Suprapubic skin (tissue), 4 donors: ENCODE data around the gene NTN3.

Experiments used
- CTCF ChIP-seq, 2 donors: fragments of 200-600 bp in 1 of 2; fragments of 450-650 bp in 1 of 2; sonication (generic) in 1 of 2; IDR thresholded peaks; one replicate each; pipeline ENCODE4 v1.5.1; 2016 to 2019; ENCODE audit warnings: antibody characterized with exemption in 2 of 2, mild to moderate bottlenecking in 1 of 2, moderate library complexity in 1 of 2
- POLR2A ChIP-seq, 2 donors: fragments of 450-650 bp; IDR thresholded peaks; one replicate each; pipeline ENCODE4 v1.6.1; 2017; ENCODE audit warnings: antibody characterized with exemption in 2 of 2, mild to moderate bottlenecking in 2 of 2, moderate library complexity in 2 of 2
- POLR2AphosphoS5 ChIP-seq, 3 donors: sonication (generic); formaldehyde crosslinking; IDR thresholded peaks; one replicate each; pipeline ENCODE4 v1.6.1; 2017; ENCODE audit warnings: antibody characterized with exemption in 3 of 3

- TF ChIP-seq CTCF (IDR thresholded peaks at IDR 0.05) (no peak), POLR2A (IDR thresholded peaks at IDR 0.05) (no peak), POLR2AphosphoS5 (IDR thresholded peaks at IDR 0.05) (no peak)
Measured at GRCh38 chr16:2456551-2457153, 14.4 kb upstream of the NTN3 start.
